ENCODE results near the gene OXSR1.

Gene OXSR1

DNA sequence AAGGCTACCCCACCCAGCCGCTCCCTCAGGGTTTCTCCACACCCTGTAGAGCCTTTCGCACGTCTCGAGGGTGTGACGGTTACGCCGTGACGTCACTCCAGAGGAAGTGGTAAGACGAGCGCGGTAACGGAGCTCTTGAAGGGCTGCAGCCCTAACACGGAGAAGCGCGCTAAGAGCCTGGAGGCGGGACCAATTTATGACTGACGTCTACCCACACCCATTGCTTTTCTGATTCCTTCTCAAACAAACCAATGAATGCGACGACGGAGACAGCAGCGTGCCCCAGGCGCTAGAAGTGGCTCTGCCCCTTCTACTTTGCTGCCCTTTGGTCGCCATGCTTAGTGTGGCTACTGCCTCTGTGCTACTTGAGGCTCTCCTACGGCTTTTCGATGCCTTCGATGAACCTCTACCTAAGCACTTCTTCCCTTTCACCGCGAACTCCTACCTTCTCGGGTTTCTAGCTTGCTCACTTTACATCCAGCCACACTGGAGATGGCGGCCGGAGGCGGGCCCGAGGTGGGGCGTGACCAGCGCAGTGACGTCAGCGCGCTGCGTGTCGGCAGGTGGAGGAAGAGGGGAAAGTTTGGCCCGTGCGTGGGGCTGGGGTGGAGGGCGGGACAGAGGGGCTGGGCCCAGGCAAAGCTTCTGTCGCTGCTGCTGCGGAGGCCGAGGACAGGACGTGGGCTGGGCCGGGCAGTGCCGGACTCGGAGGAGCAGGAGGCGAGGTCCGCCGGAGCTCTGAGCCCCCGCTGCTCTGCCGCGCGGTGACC, at the start of gene OXSR1:
TSS of gene OXSR1 (plus strand) at position 586 of the 770 bp plus-strand sequence. CDS start 340 bp downstream, outside the sequence.
- DNase-seq = peak; percentile 84 to 93 (median 89)

DNA sequence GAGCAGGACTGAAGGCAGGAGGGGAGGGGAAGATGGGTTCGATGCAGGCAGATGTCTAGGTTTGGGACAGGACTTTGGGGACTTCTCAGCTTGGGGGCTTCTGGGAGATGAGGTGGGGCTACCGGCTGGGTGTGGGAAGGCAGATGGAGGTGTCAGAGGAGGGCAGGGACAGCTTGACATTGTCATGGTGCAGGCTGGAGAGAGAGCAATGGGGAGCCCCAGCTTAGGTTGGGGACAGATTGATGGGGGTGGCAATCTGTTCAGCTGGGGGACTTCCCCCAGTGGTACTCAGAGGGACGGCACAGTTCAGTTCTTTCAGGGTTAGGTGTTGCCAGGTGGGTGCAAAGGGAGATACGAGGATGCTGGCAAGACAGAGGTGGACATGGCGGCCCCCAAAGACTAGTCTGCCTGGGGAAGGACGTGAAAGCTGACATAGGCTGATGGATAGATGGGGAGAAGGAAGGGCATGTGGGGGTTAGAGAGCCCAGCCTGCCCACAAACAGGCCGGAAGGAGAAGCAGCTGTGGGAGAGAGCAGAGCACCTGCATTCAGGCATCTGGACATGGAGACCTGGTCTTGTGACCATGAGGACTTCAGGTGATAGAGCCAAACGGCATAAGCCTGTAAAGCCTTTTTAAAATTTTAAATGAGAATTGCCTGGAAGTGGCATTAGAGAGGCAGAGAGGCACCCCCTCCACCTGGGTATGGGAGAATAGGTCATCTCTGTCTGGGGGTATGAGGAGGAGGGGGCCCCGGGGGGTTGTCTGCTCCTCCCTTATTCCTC, 49.5 kb upstream of the OXSR1 start:
- no peak for DNase-seq

DNA sequence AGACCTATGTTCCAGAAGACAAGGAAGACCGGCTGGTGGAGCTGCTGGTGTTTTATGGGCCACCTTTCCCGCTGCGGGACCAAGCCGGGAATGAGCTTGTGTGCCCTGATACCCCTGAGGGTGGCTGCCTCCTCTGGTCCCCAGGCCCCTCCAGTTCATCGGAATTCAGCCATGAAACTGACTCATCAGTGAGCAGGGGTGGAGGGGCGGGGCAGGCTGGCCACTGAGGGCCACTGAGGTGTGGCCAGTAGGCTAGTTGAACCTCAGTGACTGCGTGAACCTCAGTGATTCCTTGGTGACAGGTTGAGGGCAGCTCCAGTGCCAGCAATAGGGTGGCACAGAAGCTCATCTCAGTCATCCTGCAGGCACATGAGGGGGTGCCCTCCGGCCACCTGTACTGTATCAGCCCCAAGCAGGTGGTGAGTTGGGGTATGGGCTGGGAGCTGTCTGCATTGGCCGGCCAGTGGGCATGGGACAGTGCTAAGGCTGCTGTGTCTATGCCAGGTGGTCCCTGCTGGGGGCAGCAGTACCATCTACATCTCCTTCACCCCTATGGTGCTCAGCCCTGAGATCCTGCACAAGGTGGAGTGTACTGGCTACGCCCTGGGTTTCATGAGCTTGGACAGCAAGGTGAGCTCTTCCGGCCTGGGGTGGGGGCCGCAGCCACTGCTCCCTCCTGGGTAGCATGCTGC, 48.7 kb upstream of the OXSR1 start:
- no peak for DNase-seq

DNA sequence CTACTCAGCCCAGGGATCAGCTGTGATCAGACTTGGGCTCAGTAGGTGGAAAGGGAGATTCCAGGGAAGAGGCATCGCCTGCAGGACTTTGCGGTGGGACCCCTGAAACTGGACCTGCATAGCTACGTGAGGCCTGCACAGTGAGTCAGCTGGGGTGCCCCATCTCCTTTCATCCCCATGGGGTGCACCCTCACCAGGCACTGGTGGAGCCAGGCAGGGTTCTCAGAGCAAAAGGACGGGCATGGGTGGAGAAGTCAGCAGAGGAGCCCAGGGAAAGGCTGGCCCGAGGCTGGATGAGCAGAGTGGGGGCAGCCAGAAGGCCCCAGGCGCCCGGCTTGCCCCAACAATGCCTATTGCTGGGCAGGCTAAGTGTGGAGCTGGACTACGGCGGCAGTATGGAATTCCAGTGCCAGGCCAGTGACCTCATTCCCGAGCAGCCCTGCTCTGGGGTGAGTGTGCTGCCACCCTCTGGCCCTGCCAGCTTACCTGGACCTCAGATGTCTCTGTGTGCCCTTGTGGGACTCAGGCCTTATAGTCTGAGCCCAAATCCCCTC, 48.1 kb upstream of the OXSR1 start:
- DNase-seq = no peak

DNA sequence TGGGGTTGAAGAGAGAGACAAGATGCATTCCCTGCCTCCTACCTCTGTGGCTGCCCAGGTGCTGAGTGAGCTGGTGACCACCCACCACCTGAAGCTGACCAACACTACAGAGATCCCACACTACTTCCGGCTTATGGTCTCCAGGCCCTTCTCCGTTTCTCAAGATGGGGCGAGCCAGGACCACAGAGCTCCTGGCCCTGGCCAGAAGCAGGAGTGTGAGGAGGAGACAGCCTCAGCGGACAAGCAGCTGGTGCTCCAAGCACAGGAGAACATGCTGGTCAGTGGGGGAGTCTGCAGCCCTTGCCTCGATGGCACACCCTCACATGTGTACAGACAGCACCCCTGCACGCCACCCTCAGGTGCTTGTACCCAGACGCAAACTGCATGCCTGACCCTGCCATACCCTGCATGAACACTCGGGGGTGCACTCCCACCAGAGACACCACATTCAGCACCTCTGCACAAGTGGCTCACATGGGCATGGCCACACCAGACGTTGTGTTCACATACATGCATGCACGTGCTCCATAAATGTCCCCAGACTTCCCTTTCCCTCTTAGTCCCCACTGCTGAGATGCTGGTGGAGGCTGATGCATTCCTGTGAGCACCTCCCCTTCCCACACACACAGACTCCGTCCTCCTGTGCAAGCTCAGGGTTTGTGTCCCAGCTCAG, 47.5 kb upstream of the OXSR1 start:
- peak; percentile 19 to 64 (median 39) for DNase-seq

DNA sequence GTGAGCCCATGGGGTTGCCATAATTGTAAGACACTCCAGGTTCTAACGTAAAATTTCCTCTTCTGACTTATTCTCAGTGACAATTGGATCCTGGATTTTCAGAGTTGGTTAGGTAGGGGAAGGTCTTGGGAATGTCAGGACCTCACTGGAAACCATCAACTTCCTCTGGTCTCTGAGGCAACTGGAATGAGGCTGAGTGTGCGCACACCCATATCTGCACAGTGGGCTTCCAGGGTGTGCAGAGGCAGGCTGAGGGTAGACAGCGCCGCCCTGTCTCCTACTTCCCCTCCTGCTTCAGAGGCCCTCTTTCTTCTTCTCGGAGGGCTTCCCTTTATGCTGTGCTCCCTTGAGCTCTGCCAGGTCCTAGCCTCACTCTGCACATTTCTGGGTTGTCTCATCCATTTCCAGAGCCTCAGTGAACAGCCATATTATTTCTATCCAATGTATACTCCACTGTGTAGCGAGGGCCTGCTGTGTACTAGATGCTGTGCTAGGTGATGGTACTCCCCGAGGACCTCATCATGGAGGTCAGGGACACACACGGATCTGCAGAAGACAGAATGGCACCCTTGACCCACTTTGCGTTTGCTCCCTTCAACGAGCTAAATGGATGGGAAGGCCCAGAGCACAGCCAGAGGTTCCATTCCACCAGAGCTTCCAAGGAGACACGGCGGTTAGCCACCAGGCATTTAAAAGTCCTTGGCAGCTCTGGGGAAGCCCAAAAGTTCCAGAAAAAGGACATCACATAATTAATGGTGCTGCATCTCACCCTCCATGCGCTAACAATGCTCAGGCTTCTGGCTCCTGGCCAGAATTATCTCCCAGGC, 46.7 kb upstream of the OXSR1 start:
- no peak for DNase-seq

DNA sequence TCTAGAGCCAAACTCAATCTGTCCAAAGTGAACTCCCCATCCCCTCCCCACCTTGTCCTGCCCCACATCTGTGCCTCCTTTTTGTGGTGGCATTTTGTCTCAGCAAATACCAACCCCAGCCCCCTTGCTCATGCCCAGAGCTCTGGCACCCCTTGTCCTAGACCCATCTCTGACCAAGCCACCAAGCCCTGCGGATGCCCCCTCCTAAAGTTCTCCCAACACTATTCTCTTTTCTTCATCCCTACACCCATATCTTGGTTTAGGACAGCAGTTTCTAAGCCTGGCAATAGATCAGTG, 46.1 kb upstream of the OXSR1 start:
- DNase-seq = no peak

DNA sequence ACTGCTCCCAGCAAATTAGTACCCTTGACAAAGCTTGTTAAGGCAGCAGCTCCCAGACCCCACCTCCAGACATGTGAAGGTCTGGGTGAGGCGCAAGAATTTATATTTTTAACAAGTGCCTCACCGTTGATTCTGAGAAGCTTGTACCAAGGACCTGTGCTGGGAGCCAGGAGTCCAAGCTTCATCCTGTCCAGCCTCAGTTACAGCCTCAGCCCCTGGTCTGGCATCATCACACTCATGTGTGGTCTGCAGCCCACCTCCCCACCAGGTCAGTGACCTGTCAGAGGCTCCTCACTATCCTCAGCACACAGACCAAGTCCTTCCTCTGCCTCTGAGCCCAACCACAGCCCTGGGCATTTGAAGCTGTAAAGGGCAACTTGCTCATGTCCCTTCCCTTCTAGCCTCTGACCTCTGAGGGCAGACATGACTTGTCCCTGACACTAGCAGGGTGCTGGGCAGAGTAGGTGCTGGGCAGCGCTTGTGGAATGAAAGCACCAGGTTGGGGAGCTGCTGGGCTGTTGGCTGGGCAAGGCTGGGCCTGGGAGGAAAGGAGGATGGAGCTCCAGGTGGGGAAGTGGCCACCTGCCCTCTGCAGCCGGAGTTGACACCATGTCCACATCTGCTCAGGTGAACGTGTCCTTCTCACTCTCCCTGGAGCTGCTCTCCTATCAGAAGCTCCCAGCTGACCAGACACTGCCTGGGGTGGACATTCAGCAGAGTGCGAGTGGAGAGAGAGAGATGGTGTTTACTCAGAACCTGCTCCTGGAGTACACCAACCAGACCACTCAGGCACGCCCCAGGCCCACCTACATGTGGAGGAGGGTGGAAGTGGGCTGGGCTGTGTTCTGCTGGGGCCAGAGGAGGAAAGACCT, 45.3 kb upstream of the OXSR1 start:
- no peak for DNase-seq

DNA sequence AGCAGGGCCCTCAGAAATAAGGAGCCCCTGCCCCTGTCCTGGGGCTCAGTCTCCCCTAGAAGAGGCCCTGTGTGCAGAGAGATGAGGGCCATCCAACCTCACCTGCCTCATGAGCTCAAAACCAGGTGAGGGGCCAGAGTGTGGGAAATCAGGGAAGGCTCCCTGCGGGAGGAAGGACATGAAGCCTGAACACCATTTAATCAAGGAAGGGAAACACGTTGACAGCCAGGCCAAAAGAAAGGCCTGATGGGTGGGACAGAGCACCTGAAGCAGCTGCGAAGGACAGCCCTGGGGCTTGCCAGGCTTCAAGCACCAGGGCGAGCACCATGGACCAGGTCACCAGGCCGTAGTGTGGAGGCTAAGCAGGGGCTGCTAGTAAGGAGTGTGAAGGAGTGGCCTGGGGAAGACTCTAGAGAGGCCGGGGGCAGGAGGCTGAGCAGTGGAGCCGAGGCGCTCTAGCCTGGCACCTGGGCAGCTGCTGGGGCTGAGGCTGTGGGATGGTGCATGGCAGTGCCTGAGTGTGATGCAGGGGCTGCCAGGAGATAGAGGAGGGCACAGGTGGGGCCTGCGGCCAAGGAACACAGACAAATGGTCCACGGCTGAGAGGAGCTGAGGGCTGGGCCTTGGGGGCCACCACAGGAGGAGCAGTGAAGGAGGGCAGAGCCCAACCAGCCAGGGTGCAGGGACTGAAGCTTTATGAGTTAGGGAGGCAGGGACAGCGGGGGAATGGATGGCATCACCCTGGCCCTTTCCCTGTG, 44.5 kb upstream of the OXSR1 start:
- DNase-seq = no peak

DNA sequence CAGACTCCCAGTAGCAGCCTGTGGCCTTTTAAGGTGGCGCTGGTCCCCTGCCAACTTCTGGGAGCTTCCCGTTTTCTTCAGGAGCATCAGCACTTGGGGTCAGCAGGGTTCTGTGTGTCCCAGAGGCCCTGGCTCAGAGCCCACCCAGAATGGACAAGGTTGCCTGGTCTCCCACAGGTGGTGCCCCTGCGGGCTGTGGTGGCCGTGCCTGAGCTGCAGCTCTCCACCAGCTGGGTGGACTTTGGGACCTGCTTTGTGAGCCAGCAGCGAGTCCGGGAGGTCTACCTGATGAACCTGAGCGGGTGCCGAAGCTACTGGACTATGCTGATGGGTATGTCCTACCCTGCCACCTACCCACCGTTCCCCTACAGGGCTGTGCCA, 43.9 kb upstream of the OXSR1 start:
- DNase-seq = no peak

DNA sequence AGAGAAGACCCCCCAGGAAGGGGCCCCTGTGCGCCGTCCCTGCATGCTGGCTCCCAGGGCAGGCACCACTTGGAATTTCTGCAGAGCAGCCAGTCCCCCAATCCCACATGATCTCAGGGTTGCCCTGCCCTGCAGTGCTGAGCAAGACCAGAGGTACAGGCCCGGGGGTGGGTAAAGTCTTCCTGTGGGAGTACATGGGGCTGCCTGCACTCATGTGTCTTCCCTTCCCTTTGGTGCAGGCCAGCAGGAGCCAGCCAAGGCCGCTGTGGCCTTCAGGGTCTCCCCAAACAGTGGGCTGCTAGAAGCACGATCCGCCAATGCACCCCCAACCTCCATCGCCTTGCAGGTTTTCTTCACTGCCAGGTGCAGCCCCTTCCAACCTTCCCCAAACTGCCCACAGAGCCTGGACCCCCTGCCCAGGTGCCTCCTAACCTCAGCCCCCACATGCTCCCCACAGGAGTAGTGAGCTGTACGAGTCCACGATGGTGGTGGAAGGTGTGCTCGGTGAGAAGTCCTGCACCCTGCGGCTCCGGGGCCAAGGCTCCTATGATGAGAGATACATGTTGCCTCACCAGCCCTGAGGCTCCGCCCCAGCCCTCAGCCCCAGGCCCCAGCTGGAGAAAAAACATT, 43.4 kb upstream of the OXSR1 start:
- no peak for DNase-seq

DNA sequence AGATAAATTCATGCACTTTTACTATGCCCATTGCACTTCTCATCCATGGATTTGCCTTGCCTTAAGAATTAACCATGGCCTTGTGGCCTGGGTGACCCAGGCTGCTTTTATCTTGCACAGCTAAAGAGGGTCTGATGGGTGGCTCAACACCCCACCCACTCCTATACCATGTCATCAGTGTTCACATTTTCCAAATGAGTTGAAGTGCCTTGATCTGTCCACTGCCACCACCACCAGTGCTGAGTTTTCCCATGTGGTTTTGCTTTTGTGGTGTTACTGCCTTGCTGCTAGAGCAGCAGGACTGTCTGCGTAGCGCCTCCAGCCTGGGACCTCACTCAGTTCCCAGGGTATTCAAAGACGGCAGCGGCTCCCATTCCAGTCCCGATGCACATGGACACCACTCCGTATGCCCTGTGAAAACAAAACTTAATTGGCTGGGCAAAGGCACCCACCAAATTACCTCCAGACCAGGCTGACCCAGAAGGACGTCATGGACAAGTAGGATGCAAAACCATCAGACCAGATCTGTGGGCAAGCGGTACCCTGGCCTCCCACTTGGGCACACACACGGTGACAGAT, 42.5 kb upstream of the OXSR1 start:
- DNase-seq = no peak

DNA sequence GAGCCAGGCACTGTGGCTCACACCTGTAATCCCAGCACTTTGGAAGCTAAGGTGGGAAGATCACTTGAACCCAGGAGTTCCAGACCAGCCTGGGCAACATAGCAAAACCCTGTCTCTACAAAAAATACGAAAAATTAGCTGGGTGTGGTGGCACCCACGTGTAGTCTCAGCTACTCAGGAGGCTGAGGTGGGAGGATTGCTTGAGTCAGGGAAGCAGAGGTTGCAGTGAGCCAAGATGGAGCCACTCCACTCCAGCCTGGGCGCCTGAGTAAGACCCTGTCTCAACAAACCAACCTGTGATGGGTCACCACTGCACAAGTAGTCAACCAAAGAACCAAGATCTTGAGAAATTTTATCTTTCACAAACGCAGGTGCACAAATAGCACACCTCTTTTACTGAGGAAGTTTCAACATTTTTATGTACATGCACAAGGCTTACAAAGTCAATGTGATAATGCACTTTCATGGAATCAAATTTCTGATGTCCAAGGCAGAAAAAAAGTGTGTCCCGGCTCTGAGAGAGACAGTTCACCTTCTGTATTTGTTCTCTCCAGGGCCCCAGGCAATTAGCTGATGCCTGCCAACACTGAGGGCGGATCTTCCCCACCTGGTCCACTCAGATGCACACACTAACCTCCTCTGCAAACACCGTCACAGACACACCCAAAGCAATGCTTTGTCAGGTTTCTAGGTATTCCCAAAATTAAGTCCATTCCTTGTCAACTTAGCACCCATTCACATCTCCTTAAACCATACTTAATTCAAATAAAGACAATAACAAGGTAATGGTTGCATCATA, 40.8 kb upstream of the OXSR1 start:
- no peak for DNase-seq

DNA sequence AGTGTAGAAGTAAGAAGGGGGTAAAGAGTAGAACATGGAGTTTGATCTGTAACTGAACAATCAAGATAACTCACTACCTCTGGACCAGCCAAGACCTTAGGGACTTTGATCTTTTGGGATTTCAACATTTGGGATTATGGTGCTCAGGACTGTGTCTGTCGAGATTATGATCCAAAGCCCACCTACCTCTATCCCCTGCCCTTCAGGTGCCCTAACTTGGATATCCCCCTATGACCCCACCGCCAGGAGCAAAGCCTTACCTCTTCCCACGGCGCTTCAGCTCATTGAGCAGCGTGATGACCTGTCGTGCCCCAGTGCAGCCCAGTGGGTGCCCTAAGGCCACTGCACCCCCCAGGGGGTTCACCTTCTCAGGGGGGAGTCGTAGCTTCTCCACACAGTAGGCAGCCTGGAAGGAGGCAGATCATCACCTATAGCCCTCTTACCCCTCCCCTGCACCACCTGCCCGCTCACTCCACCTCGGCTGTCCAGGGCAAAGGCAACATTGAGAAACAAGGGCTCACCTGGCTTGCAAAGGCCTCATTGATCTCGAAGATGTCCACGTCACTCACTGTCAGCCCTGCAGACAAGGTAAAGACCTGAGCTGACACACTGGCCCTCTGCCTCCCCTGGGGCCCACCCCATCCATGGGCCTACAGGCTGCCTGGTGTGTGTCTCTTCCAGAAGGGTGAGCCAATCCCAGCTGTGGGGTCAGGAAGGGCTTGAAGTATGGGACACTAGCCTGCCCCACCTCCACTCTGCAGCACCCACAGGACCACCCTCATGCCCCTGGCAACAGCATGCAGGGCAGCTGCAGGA, 39.8 kb upstream of the OXSR1 start:
- DNase-seq = no peak

DNA sequence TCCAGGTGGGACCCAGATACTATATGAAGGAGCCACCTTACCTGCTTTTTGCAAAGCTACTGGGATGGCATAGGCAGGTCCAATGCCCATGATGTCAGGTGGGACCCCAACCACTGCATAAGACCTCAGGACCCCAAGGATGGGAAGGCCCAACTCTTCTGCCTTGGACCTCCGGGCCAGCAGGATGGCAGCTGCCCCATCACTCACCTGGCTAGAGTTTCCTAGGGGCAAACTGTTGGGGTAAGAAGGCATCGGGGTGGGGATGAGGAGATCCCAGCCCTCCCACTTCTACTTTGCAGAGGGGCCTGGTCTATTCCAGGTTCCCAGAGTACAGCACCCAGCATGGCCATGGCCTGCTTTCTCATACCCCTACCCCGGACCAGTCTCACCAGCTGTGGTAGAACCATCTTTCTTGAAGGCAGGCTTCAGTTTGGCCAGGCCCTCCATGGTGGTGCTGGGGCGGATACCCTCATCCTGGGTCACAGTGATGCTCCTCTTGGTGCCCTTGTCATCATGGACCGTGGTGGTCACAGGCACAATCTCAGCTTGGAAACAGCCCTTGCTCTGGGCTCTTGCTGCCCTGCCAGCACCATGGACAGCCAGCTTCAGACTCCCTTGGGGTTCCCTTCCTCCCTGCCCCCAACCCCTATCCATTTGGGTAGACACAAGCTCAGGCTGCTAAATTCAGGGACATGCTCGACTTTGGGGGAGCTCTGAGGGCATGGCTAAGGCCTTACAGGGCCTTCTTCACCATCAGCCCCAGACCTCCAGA, 39.0 kb upstream of the OXSR1 start:
- no peak for DNase-seq

DNA sequence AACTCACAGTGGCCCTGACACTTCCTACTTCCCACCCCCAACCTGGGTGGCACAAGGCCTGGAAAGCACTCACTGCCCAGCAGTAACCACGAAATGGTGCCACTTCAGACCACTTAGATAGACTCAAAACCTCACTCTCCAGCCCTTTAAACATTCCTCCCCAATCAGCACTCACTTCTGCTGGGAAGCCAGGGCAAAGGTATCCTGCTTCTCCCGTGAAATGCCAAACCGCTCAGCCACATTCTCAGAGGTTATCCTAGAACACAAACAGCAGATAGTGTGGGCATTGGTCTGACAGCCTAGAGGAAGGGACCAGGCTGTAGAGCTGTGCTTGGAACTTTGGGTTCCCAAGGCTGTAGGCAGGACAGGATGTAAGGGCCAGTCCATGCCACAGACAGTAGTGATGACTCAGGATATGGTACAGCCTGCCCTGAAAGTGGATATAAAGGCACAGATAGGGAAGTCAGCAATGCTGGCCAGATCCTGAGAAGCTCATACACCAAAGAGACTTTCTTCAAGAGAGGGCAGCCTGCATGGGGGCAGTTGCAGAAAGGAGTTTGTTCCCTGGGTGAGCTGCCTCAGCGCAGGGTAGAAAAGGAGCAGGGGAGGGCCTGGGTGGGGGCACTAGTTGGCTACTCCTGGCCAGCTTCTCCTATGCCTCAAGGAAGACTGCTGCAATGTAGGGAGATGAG, 37.6 kb upstream of the OXSR1 start:
- DNase-seq = no peak
